ENCODE results near the gene BACH2.
A peak's percentile ranks its signal among the peaks of the same experiment; 100 is the strongest.
"Not testable (repeated sequence)": the region's sequence is repeated elsewhere in the genome, so short reads cannot be mapped to it uniquely, and the experiment has no call there.

Gene BACH2

DNA sequence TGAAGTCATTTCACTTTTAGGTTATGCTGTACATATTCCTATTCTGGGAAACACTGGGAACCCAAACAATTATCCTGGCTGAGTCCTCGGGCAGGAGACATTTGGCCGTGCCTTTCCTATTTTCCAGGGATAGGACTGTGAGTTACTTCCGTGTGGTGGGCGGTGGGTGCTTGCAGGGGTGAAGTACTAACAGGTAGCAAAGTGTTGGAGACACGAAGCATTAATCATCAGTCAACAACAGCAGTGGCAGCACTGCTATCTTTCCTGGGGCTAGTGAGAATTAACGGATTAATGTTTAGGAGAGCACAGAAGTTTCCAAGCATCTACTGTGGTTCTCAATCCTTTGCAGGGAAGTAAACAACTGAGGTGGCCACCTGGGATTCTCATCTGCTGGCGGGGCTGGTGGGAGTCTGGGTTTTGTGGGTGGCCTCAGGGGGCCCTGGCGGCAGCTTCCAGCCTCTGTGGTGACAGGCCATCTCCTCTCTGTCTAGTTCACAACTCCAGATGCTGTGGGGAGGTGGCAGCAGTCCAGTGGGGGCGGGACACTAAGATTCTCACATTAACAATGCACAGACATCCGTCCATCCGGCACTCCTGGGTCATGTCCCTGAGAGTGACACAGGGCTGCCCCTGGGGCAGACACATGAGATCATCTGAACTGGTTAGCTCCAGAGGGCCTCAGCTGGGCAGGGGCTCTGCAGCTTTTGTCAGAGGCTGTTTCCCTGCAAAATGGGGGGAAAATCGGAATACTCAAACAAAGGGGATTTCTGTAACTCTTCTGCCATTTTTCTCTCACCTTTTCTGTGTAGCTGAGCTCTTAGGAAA is 311.5 kb downstream of the BACH2 start:
- no peak for DNase-seq

DNA sequence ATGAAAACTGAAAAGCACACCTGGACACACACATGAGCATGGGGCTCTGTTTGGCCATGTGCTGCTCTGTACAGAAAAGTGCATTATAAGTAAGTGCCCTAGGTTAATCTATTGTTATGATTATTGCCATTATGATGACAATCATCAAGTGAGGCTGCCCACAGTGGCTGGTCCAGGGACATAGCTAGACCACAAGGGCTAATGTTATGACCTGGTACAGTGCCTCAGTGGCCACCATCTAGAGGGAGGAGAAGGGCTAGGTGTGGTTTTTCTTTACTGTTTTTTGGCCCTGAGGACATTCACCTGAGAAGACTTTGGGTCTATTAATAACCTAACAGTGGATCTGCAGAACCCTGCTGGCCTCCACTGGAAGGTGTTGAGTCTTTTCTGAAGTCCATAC is 316.3 kb downstream of the BACH2 start:
- DNase-seq, result no peak

DNA sequence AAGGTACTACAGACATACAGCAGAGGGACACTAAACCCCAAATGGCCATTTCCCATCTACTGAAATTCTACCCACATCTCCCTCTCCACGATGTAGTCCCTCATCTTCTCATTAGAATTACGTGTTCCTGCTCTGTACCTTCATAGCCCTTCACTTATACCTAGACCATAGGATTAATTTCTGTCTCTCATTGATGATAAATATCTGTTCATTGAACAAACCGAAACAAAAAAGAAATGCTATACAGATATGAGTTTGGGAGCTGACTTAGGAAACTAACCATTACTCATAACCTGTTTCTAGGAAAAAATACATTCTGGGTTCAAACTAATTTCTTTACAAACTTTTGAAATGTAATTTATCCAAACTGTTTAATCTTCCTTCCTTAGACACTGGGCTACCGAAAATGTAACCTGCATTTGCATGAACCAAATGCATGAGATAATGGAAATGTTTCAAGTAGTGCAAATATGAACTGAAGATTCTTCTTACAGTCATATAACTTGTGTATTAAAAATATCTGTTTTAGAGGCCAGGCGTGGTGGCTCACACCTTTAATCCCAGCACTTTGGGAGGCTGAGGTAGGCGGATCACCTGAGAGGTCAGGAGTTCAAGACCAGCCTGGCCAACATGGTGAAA is 317.0 kb downstream of the BACH2 start:
- no peak for DNase-seq

DNA sequence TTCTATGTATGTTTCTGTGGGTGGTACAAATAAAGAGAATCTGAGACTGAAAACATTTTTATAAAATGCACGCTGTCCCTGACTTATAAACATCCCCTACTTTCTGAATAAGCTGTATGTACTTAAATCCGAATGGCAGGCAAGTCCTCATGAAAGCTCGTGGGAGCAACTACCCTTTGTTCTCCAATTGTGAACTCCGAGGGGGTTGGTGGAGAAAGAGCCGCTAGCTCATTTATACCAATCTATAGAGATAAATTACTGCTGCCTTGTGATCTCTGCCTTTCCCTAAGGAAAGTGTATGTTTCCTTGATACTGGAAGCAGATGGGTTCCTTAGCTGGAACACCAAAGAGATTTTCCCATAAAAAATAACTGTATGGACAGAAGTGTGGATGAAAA is 317.9 kb downstream of the BACH2 start:
- no peak for DNase-seq

DNA sequence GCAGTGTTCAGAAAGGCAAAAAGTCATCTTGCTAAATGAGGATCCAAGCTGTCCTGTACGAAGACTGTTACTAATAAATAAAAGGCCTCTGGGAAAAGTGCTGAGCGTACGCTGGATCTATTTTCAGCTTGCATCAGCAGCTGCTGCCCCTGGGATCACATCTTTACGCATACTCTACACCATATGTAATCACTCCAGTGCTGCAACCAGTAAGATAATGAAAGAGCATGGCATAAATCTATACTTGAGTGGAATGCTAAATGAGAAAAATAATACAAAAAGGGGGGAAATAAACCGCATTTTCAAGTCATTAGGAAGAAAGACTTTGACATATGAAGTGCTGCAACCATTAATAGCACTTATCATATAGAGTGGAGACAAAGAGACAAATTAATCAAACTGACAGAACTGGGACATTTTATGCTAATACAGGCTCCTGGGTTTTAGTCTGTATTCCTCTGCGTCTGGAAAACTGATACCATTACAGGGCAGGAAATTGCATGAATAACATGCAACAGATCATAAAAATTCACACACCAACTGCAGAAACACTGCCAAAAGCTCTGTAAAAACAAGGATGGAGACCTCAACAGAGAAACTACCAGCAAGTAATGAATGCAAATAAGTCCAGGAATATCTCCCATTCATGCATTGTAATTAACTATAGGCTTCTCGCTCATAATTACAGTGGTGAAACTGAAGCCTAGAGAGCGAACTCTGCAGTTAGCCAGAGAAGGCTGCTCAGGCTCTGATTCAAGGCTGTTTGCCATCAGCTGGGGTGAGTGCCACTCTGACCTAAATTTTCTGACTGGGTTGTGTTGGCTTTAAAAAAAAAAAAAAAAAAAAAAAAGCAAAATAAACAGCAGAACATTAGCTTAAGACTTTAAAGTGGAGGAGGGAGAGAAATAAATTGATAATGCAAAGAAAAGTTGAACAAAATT is 318.6 kb downstream of the BACH2 start:
- peak; percentile 41 to 84 for DNase-seq

DNA sequence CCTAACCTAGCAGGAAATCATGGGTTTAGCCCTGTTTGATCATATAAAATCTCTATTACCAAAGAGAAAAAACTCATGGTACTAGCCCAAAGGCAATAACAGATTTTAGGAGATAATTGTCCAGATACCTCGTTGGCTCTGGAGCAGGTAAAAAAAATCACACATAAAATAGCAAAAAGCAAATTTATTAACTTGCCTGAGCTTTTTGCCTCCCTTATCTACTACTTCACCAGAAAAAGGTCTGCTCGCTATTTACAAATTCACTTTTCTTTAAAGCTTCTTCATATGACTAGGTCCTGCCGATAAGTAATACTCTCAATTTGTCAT is 320.0 kb downstream of the BACH2 start:
- DNase-seq, result no peak

DNA sequence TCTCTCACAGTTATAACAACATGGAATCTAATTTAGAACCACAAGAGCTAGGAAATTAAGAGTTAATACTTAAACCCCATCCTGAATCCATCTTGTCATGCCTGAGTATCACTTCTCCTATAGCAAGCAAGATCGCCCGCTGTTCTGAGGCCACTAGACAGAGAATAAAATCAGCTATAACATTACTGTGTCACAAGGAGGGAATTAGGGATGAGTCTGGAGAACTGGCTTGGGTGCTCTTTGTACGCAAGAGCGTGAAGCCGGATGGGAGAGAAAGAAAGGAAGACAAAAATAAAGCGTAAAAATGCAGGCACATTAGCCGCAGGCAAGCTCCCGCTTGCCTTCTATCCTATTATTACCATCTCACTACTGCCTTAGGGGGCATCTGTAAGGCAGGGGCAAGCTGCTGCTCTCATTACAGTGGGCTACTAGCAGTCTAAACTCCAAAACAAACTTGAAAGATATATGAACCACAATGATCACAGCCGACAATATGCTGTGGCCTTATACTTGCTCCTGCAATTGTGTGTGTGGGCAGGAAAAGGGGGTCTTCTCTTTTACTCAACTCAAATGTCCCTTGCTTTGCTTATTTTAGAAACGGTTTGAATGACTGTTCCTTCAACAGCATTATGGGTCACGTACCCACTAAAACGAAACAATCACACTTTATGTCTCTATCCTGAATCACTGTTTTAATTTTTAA is 320.5 kb downstream of the BACH2 start:
- DNase-seq, result no peak

DNA sequence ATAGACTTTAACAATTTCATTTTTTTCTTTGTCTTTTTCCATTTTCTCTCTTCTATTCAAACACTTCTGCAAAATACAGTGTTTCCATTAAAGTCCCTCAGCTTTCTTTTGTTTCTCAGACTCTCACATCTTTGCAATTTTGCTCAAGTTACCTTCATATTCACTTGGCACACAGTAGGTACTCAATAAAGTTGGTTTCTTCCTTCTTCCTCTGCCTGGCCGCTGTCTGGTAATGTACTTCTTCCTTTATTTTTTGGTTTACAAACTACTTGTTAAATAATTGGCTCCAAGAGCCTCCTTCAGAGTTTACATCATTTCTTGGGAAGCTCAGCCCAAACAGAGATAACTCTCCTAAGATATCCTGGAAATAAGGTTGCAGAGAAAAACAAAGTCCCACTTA is 321.3 kb downstream of the BACH2 start:
- no peak for DNase-seq

DNA sequence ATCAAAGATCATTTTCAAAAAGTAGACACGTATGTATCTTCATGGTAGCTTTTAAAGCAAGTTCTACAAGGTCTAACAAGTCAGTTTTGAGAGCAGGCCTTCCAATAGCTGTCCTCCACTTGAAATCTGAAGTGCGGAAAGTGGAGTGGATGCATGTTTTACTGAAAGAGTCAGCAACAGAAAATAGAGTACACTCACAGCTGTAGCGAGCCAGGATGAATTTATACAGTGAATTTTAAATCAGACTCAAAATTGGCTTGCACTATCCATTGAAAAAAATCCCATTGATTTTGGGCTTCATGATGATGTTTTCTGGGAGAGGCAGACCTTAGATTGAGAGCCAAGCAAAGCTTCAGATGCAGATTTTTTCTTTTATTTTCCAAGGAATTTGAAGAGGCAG is 321.8 kb downstream of the BACH2 start:
- DNase-seq, result no peak

DNA sequence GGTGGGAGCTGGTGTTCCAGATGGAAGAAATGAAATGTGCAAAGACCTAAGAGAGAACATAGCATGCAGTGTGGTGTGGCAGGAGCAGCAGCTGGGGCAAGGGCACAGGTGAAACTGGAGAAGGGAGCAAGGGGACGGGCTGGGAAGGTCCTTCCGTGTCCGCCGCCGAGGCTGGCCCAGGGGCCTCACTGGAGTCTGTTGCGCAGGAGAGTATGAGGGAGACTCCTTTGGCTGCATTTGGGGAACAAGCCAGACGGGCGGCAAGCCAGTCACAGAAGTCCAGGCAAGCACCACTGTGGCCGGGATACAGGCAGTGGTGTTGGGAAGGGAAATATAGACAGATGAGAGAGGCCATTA is 324.6 kb downstream of the BACH2 start:
- DNase-seq, result no peak

DNA sequence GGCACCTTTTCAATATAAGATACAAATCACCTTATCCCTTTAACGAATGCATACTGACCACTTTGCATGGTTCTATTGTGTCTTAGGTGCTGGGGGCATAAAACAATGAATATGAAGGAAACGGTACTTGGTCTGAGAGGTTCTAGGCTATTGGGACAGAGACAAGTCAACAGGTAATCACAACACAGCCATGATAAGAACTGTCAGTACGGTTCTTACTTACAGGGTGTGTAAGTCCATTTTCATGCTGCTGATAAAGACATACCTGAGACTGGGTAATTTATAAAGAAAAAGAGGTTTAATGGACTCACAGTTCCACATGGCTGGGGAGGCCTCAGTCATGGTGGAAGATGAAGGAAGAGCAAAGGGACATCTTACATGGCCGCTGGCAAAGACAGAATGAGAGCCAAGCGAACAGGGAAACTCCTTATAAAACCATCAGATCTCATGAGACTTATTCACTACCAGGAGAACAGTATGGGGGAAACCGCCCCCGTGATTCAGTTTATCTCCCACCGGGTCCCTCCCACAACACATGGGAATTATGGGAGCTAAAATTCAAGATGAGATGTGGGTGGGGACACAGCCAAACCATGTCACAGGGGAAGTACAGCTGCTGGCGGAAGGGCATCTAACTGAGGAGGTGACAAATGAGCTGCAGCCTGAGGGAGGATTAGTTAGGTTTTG is 325.2 kb downstream of the BACH2 start:
- not testable (repeated sequence) for DNase-seq

DNA sequence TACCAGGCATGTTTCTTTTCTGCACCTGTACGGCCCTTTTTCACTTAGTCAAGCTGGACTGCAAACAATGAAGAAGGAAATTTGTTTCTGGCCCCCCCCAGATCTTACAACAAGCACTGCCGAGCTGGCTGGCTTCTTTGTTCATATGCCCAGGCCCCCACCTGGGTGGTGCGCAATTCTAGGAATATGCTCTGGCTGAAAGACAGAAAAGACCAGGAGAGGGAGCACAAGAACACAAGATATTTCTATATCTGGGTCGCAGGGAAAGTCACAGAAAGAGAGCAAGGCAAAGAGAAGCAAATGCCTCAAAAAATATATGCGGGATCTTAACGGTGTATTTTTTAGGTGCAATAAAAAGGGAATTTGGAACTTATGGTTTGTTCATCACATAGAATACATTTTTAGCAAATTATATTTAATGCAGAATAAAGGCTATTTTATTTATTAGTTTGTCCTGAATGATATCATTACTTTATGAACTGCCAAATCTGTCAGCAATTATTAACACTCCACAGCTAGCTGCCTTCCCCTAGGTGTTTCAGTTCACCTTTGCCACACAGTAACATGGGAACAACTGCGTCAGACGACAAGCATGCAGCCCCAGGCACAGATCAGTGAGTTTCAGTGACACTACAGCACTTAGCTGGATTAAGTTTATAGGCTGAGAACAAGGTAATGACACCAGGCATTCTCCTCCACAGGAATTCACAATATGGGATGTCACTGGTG is 325.9 kb downstream of the BACH2 start:
- DNase-seq, result peak; percentile 65 to 80

DNA sequence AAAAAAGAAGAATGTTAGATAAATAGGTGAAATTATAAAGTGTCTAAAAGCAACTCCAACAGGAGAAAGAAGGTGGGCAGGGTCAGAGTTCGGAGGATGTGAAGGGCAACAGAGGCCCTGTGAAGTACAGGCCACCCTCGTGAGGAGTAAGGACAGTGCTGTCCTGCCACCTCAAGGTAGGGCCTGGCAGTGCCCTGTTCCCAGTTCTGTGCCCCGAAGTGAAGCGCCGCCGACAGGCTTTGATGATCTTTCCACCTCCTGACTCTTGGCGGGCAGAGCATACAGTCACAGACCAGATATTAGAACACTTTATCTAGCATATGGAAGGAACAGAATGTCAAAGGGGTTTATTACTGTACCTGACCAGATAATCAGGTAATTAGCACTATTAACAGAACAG is 326.6 kb downstream of the BACH2 start:
- peak in 1 of 2 experiments; percentile 8 for DNase-seq

DNA sequence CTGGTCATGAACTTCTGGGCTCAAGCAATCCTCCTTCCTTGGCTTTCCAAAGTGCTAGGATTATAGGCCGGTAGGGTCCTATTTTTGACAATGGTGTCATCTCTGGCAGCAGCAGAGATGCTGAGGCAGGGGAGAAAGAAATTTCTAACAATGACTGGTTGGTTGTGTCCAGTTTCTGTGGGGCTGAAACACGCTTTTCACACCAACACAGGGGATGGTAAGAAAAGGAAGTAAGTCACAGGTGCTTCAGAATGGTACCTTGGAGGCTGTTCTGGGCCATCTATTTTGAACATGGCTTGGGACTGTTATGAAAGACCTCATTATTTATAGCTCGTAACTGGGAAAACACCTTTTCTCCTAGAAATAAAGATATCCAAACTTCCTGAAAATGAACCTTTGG is 329.7 kb downstream of the BACH2 start:
- no peak for DNase-seq

DNA sequence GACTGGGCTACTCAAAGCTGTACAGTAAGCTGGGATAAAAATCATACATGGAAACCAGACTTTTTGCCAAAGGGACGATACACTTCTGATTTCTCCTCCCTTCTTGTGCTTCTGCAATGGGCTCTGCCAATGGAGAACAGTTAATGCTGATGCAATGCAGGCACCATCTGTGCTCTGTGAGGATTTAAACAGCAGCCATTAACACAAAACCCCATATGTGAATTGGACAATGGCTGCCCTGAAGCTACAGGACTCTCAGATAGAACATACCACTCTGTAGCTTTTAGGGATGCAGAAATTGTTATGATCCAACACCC is 330.5 kb downstream of the BACH2 start:
- DNase-seq, result no peak

DNA sequence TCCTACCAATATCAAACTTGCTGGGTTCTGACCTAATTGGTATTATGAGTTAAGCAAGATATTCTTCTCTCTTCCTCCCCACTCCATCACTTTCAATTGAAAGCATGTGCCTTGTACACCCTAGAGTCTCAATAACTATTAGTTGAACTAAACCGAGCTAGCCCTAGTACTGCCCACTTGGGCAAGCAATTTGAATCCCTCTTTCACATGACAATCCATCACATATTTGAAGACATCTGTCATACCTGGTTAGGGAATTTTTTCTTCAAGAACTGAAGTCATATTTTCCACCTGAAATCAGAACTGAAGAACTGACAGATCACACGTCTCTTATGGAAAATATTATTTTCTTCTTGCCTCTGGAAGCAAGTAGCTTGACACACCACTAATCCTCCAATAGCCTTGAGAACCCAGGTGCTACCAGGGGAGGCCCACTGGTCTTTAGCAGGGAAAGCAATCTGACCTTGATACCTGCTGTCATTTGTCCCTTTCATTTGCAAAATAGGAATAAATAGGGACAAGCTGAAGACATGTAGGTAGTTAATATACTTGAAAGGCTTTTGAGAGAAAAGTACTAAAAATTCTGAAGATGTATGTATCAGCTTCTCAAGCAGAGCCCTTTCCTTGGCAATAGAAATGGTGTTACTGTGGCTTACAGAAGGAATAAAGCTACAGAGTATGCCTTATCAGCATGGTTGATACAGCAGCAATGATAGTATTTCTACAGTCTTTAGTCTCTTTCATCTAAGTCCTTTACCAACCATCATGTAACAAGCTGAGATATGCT is 331.0 kb downstream of the BACH2 start:
- no peak for DNase-seq

DNA sequence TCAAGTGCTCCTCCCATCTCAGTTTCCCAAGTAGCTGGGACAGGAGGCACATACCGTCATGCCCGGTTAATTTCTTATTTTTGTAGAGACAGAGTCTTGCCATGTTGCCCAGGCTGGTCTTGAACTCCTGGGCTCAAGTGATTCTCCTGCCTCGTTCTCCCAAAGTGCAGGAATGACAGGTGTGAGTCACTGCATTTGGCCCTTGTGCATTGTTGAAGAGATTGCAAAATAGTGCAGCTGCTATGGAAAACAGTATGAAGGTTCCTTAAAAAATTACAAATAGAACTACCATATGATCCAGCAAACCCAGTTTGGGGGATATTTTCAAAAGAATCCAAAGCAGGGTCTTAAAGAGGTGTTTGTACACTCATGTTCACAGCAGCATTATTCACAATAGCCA is 333.3 kb downstream of the BACH2 start:
- no peak for DNase-seq

DNA sequence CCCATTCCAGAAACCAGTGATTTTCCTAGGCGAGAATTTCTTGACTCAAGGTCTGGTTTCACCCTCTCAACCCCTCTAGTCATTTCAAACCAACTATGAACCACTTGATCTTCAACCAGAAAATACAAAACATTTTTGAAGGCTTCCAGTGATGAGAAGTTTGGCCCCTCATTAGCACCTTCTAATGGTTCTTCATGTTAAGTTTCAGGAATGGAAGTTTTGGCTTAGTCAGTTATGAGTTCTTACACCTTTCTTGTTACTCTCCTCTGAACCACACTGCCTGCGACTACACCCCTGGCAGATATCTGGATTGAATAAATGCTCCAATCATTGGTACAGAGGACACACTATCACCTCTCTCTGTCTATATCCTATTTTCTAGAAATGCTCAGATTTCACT is 335.2 kb downstream of the BACH2 start:
- DNase-seq, result no peak

DNA sequence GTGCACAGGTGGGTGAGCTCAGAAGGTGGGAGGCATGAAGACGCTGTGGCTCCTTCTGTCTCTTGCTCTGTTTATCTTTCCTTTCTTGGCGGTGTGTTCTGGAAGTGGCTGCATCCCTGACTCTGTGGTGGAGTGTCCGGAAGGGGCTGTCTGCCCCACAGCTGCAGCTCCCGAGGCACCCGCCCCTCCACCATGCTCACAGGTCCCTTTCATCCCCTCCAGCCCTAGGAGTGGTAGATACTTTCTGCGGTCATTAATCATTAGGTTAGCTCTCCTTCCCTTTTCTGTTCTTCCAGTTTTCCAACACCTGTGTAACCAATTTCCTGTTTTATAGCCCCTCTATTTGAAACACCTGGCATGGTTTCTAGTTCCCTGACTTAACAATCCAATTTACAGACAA is 336.8 kb downstream of the BACH2 start:
- DNase-seq, result no peak

DNA sequence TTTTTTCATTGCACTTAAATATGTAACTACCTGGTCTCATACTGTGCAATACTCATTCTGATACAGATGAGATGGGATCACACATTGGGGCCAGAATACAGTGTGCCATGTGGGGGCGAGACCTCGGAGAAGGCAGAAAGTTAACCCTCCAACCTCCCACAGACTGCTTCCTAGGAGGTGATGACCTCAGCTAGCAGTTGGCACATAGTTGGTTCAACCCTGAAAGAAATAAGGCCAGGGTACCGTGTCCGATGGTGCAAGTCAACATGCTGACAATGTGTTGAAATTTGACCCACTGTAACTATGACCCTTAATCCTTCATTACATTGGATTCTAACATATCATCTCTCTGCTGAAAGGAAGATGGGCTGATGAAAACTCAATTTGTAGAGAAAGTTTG is 340.5 kb downstream of the BACH2 start:
- no peak for DNase-seq

DNA sequence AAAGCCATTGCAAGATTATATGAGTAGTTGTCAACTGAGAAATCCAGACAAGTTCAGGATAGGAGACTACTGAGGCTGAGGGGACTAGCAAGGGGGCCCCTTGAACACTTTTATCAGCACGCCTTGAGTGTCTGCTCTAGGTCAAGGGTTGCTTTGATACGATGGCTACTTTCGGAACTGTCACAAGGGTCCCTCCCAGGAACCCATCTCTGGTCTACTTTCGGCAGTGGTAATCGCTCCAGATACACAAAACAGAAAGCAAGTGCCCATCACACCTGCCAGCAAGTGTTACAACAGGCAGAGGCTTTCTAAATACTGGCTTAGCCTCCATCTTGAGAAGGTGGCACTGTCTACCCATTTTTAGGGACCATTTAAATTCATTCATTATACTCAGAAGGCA is 341.3 kb downstream of the BACH2 start:
- DNase-seq, result no peak
